ENCODE data around the gene SDHB.
A peak's percentile ranks its signal among the peaks of the same experiment; 100 is the strongest.

SDHB gene

GRCh38 chr1:17053685-17054410, at the start of gene SDHB (continued):
- TF ChIP-seq ZEB2 (tag by site-specific recombination; IDR thresholded peaks at IDR 0.05) = peak; percentile 88
- peak; percentile 74; the same call in 1 of the 2 replicates for TF ChIP-seq ZNF561 (tag by site-specific recombination; IDR thresholded peaks at IDR 0.05; ENCODE audit: borderline replicate concordance)
- no peak for TF ChIP-seq ZNF843 (tag by site-specific recombination; IDR thresholded peaks at IDR 0.05)
- no peak for TF ChIP-seq ZNF266 (tag by site-specific recombination; IDR thresholded peaks at IDR 0.05; ENCODE audit: low read depth)
- peak; percentile 84 for TF ChIP-seq ZNF501 (tag by site-specific recombination; IDR thresholded peaks at IDR 0.05)
- TF ChIP-seq KLF7 (tag by site-specific recombination; IDR thresholded peaks at IDR 0.05; ENCODE audit: borderline replicate concordance) = peak; percentile 77; the same call in 1 of the 2 replicates
- TF ChIP-seq ZNF621 (tag by site-specific recombination; IDR thresholded peaks at IDR 0.05) = no peak
- TF ChIP-seq ZNF580 (tag by site-specific recombination; IDR thresholded peaks at IDR 0.05) = 0 out of 2 replicates have a peak, but pooled peaks have one; percentile 27
- no peak for TF ChIP-seq RBAK (tag by site-specific recombination; IDR thresholded peaks at IDR 0.05)
- TF ChIP-seq ZNF488 (tag by site-specific recombination; IDR thresholded peaks at IDR 0.05) = no peak
- TF ChIP-seq ZNF660 (tag by site-specific recombination; IDR thresholded peaks at IDR 0.05) = peak; percentile 74; the same call in 1 of the 2 replicates
- TF ChIP-seq ZNF560 (tag by site-specific recombination; IDR thresholded peaks at IDR 0.05; ENCODE audit: borderline replicate concordance) = no peak
- TF ChIP-seq ZNF248 (tag by site-specific recombination; IDR thresholded peaks at IDR 0.05) = no peak
- no peak for TF ChIP-seq HOXD13 (CRISPR knock-in tag; IDR thresholded peaks at IDR 0.05; ENCODE audit: borderline replicate concordance)
- no peak for TF ChIP-seq ZNF19 (tag by site-specific recombination; IDR thresholded peaks at IDR 0.05; ENCODE audit: low read depth)
- TF ChIP-seq ZNF133 (tag by site-specific recombination; IDR thresholded peaks at IDR 0.05) = no peak
- TF ChIP-seq, protein P1, sequence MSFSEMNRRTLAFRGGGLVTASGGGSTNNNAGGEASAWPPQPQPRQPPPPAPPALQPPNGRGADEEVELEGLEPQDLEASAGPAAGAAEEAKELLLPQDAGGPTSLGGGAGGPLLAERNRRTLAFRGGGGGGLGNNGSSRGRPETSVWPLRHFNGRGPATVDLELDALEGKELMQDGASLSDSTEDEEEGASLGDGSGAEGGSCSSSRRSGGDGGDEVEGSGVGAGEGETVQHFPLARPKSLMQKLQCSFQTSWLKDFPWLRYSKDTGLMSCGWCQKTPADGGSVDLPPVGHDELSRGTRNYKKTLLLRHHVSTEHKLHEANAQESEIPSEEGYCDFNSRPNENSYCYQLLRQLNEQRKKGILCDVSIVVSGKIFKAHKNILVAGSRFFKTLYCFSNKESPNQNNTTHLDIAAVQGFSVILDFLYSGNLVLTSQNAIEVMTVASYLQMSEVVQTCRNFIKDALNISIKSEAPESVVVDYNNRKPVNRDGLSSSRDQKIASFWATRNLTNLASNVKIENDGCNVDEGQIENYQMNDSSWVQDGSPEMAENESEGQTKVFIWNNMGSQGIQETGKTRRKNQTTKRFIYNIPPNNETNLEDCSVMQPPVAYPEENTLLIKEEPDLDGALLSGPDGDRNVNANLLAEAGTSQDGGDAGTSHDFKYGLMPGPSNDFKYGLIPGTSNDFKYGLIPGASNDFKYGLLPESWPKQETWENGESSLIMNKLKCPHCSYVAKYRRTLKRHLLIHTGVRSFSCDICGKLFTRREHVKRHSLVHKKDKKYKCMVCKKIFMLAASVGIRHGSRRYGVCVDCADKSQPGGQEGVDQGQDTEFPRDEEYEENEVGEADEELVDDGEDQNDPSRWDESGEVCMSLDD (tag by site-specific recombination; IDR thresholded peaks at IDR 0.05) = peak; percentile 73
- TF ChIP-seq ZNF398 (tag by site-specific recombination; IDR thresholded peaks at IDR 0.05) = no peak
- 0 out of 2 replicates have a peak, but pooled peaks have one; percentile 12 for TF ChIP-seq KLF1 (tag by site-specific recombination; IDR thresholded peaks at IDR 0.05)
- no peak for TF ChIP-seq ZNF37A (tag by site-specific recombination; IDR thresholded peaks at IDR 0.05)
- TF ChIP-seq, protein P2, sequence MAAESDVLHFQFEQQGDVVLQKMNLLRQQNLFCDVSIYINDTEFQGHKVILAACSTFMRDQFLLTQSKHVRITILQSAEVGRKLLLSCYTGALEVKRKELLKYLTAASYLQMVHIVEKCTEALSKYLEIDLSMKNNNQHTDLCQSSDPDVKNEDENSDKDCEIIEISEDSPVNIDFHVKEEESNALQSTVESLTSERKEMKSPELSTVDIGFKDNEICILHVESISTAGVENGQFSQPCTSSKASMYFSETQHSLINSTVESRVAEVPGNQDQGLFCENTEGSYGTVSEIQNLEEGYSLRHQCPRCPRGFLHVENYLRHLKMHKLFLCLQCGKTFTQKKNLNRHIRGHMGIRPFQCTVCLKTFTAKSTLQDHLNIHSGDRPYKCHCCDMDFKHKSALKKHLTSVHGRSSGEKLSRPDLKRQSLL (tag by site-specific recombination; IDR thresholded peaks at IDR 0.05) = no peak
- no peak for TF ChIP-seq ZNF16 (tag by site-specific recombination; IDR thresholded peaks at IDR 0.05; ENCODE audit: low read depth)
- TF ChIP-seq ZNF677 (tag by site-specific recombination; IDR thresholded peaks at IDR 0.05) = no peak
- TF ChIP-seq ZNF121 (tag by site-specific recombination; IDR thresholded peaks at IDR 0.05) = no peak
- peak; percentile 92 for TF ChIP-seq PRDM10 (tag by site-specific recombination; IDR thresholded peaks at IDR 0.05)
- TF ChIP-seq HOXC10 (CRISPR knock-in tag; IDR thresholded peaks at IDR 0.05) = no peak
- no peak for TF ChIP-seq ZNF155 (tag by site-specific recombination; IDR thresholded peaks at IDR 0.05)
- TF ChIP-seq ZBTB7A (tag by site-specific recombination; IDR thresholded peaks at IDR 0.05; ENCODE audit: low read depth) = peak; percentile 89; the same call in 1 of the 2 replicates
- TF ChIP-seq ZBTB48 (tag by site-specific recombination; IDR thresholded peaks at IDR 0.05) = peak; percentile 73
- TF ChIP-seq SP2 (tag by site-specific recombination; IDR thresholded peaks at IDR 0.05) = peak; percentile 98

Data from HEK293 (cell line).